Vagina (tissue), 2 donors: Measurements from ENCODE around the gene SMCO1.
"Not testable (repeated sequence)": the region's sequence is repeated elsewhere in the genome, so short reads cannot be mapped to it uniquely, and the experiment has no call there.

Experiments used
- POLR2A ChIP-seq, 2 donors: fragments of 450-650 bp; IDR thresholded peaks; one replicate each; pipeline ENCODE4 v1.6.1; 2017; ENCODE audit warnings: antibody characterized with exemption in 2 of 2, mild to moderate bottlenecking in 2 of 2, moderate library complexity in 2 of 2
- TF ChIP-seq, protein P1 (sequence below), 3 experiments: fragments of 450-650 bp in 2 of 3; fragments of 200-600 bp in 1 of 3; sonication (generic) in 1 of 3; IDR thresholded peaks; one replicate each; pipeline ENCODE4 v1.5.1; 2017 to 2019; ENCODE audit warnings: antibody characterized with exemption in 3 of 3, mild to moderate bottlenecking in 2 of 3, moderate library complexity in 2 of 3

DNA sequence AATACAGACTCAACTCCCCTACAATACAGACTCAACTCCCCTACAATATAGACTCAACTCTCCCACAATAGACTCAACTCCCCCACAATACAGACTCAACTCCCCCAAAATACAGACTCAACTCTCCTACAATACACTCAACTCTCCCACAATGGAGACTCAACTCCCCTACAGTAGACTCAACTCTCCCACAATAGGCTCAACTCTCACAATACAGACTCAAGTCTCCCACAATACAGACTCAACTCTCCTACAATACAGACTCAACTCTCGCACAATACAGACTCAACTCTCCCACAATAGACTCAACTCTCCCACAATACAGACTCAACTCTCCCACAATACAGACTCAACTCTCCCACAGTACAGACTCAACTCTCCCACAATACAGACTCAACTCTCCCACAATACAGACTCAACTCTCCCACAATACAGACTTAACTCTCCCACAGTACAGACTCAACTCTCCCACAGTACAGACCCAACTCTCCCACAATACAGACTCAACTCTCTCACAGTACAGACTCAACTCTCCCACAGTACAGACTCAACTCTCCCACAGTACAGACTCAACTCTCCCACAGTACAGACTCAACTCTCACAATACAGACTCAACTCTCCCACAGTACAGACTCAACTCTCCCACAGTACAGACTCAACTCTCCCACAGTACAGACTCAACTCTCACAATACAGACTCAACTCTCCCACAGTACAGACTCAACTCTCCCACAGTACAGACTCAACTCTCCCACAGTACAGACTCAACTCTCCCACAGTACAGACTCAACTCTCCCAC is 52.3 kb downstream of the SMCO1 start:
- TF ChIP-seq, protein P1, sequence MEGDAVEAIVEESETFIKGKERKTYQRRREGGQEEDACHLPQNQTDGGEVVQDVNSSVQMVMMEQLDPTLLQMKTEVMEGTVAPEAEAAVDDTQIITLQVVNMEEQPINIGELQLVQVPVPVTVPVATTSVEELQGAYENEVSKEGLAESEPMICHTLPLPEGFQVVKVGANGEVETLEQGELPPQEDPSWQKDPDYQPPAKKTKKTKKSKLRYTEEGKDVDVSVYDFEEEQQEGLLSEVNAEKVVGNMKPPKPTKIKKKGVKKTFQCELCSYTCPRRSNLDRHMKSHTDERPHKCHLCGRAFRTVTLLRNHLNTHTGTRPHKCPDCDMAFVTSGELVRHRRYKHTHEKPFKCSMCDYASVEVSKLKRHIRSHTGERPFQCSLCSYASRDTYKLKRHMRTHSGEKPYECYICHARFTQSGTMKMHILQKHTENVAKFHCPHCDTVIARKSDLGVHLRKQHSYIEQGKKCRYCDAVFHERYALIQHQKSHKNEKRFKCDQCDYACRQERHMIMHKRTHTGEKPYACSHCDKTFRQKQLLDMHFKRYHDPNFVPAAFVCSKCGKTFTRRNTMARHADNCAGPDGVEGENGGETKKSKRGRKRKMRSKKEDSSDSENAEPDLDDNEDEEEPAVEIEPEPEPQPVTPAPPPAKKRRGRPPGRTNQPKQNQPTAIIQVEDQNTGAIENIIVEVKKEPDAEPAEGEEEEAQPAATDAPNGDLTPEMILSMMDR (IDR thresholded peaks at IDR 0.05) = not testable (repeated sequence)
- TF ChIP-seq POLR2A (IDR thresholded peaks at IDR 0.05) = not testable (repeated sequence)
